H1 (cell line): ENCODE measurements around the gene SCMH1. TPM values are rescaled to one million over a fixed set of nuclear protein-coding genes. Genes with fewer than 3 reads are reported as not detected.

Experiments used
- CTCF ChIA-PET: fragments of 300-600 bp; sonication (Branson Sonifier 250); formaldehyde crosslinking; loops from one replicate; lab custom pipeline; 2021; ENCODE audit not compliant: partially characterized antibody; lab: Charles Lee
- POLR2A ChIA-PET: fragments of 300-600 bp; sonication (Branson Sonifier 250); formaldehyde crosslinking; loops from one replicate; lab custom pipeline; 2021; ENCODE audit warnings: inconsistent platforms; ENCODE audit not compliant: partially characterized antibody; lab: Charles Lee
- DNase-seq, 2 experiments: peaks; one replicate each; pipeline versions ENCODE4 v3.0.0 to v3.0.0-alpha.2; 2010 to 2022; ENCODE audit warnings: low spot score in 2 of 2, low read depth in 1 of 2, mixed read lengths in 1 of 2
- FAIRE-seq: peaks from 2 replicates; lab custom pipeline; 2011; peaks lifted over from hg19 to GRCh38; lab: Jason Lieb, UNC
- H2AFZ ChIP-seq: 2 replicates; pipeline ENCODE4 v1.8.1; 2012; ENCODE audit warnings: low read length, inconsistent platforms
- H2AK5ac ChIP-seq: 2 replicates; pipeline ENCODE4 v1.6.1; 2013; ENCODE audit warnings: low read depth, low read length
- H2BK120ac ChIP-seq: replicated peaks from 2 replicates; pipeline ENCODE3; 2013; ENCODE audit warnings: low read depth, low read length, inconsistent platforms
- H2BK12ac ChIP-seq: 2 replicates; pipeline ENCODE4 v1.6.1; 2013; ENCODE audit warnings: low read depth, low read length
- H2BK15ac ChIP-seq: 2 replicates; pipeline ENCODE4 v1.6.1; 2013; ENCODE audit warnings: low read length
- H2BK20ac ChIP-seq: 2 replicates; pipeline ENCODE4 v1.6.1; 2013; ENCODE audit warnings: low read length
- H2BK5ac ChIP-seq: 2 replicates; pipeline ENCODE4 v1.6.1; 2013; ENCODE audit warnings: low read depth, low read length
- H3K14ac ChIP-seq: 2 replicates; pipeline ENCODE4 v1.6.1; 2013; ENCODE audit warnings: inconsistent platforms; ENCODE audit not compliant: insufficient read length
- H3K18ac ChIP-seq: 2 replicates; pipeline ENCODE4 v1.6.1; 2013; ENCODE audit warnings: low read length; ENCODE audit errors: extremely low read depth
- H3K23ac ChIP-seq: 2 replicates; pipeline ENCODE4 v1.6.1; 2013; ENCODE audit warnings: inconsistent platforms; ENCODE audit not compliant: insufficient read length
- H3K23me2 ChIP-seq: 2 replicates; pipeline ENCODE4 v1.6.1; 2013; ENCODE audit warnings: low read depth, low read length
- H3K27ac ChIP-seq: 2 replicates; pipeline ENCODE4 v1.6.1; 2011; ENCODE audit warnings: low read depth, low read length, inconsistent platforms
- H3K27me3 ChIP-seq, 4 experiments: replicated peaks in 1 of 4; 1 replicate in 1 of 4; 2 replicates in 3 of 4; pipeline versions ENCODE4 v1.6.1 to v1.8.1; 2011 to 2013; ENCODE audit warnings: low read length in 3 of 4, mild to moderate bottlenecking in 3 of 4, inconsistent platforms in 2 of 4, mixed read lengths in 2 of 4, moderate library complexity in 1 of 4; ENCODE audit not compliant: control insufficient read depth in 3 of 4, insufficient read depth in 3 of 4; ENCODE audit errors: extremely low read depth in 1 of 4
- H3K36me3 ChIP-seq, 4 experiments: 2 replicates each; pipeline versions ENCODE4 v1.6.1 to v1.8.1; 2011 to 2013; ENCODE audit warnings: mild to moderate bottlenecking in 4 of 4, low read length in 3 of 4, moderate library complexity in 2 of 4, control low read depth in 1 of 4, inconsistent platforms in 1 of 4; ENCODE audit not compliant: insufficient read depth in 4 of 4, control insufficient read depth in 2 of 4
- H3K4ac ChIP-seq: replicated peaks from 2 replicates; pipeline ENCODE3; 2013; ENCODE audit warnings: low read length, low read depth, mixed read lengths, inconsistent platforms; ENCODE audit not compliant: insufficient read length
- H3K4me1 ChIP-seq, 4 experiments: replicated peaks in 1 of 4; 1 replicate in 1 of 4; 2 replicates in 3 of 4; pipeline versions ENCODE4 v1.6.1 to v1.8.1; 2011 to 2013; ENCODE audit warnings: low read length in 3 of 4, inconsistent platforms in 2 of 4, mixed read lengths in 1 of 4; ENCODE audit not compliant: insufficient read depth in 4 of 4, control insufficient read depth in 3 of 4
- H3K4me2 ChIP-seq, 2 experiments: 2 replicates each; pipeline versions ENCODE4 v1.6.1 to v1.8.1; 2011 to 2013; ENCODE audit warnings: low read depth in 2 of 2, low read length in 2 of 2, control low read depth in 1 of 2, inconsistent platforms in 1 of 2, mild to moderate bottlenecking in 1 of 2; ENCODE audit not compliant: insufficient read depth in 1 of 2
- H3K4me3 ChIP-seq, 4 experiments: fragments of 200-600, 300-600 bp in 1 of 4; sonication (generic), shearing (Covaris generic), sonication (Bioruptor Twin) in 1 of 4; 2 replicates each; pipeline versions ENCODE4 v1.5.1 to v1.8.1; 2011 to 2016; ENCODE audit warnings: low read length in 4 of 4, low read depth in 3 of 4, control low read depth in 2 of 4, inconsistent platforms in 2 of 4, mild to moderate bottlenecking in 2 of 4, mixed read lengths in 1 of 4, moderate library complexity in 1 of 4; ENCODE audit not compliant: insufficient read depth in 2 of 4; ENCODE audit errors: extremely low read depth in 1 of 4
- H3K56ac ChIP-seq: replicated peaks from 2 replicates; pipeline ENCODE3; 2013; ENCODE audit warnings: low read depth, mild to moderate bottlenecking, mixed read lengths, low read length, inconsistent platforms; ENCODE audit not compliant: insufficient read length
- H3K79me1 ChIP-seq: 2 replicates; pipeline ENCODE4 v1.6.1; 2013; ENCODE audit warnings: low read depth, low read length, control low read depth
- H3K79me2 ChIP-seq, 2 experiments: 2 replicates each; pipeline versions ENCODE4 v1.6.1 to v1.8.1; 2012 to 2013; ENCODE audit warnings: low read length in 2 of 2, mild to moderate bottlenecking in 2 of 2, inconsistent platforms in 1 of 2; ENCODE audit not compliant: insufficient read depth in 2 of 2, control insufficient read depth in 1 of 2
- H3K9ac ChIP-seq, 4 experiments: replicated peaks in 1 of 4; 1 replicate in 1 of 4; 2 replicates in 3 of 4; pipeline versions ENCODE4 v1.6.1 to v1.8.1; 2011 to 2013; ENCODE audit warnings: low read depth in 3 of 4, low read length in 3 of 4, control low read depth in 2 of 4, mild to moderate bottlenecking in 2 of 4, moderate library complexity in 2 of 4, inconsistent platforms in 1 of 4; ENCODE audit errors: extremely low read depth in 1 of 4
- H3K9me3 ChIP-seq, 2 experiments: 2 replicates each; pipeline versions ENCODE4 v1.6.1 to v1.8.1; 2012 to 2013; ENCODE audit warnings: mild to moderate bottlenecking in 2 of 2, moderate library complexity in 2 of 2, control low read depth in 1 of 2, inconsistent platforms in 1 of 2, low read depth in 1 of 2, low read length in 1 of 2, mixed read lengths in 1 of 2; ENCODE audit not compliant: insufficient read depth in 2 of 2
- H4K20me1 ChIP-seq, 2 experiments: replicated peaks in 1 of 2; 2 replicates each; pipeline versions ENCODE3 to v1.8.1; 2011 to 2013; ENCODE audit warnings: inconsistent platforms in 2 of 2, low read length in 2 of 2, mild to moderate bottlenecking in 1 of 2; ENCODE audit not compliant: insufficient read depth in 2 of 2, control insufficient read depth in 1 of 2
- H4K5ac ChIP-seq: 2 replicates; pipeline ENCODE4 v1.6.1; 2013; ENCODE audit warnings: low read length, low read depth, mixed read lengths, inconsistent platforms; ENCODE audit not compliant: insufficient read length
- H4K8ac ChIP-seq: 2 replicates; pipeline ENCODE4 v1.8.0; 2013; ENCODE audit warnings: mild to moderate bottlenecking, moderate library complexity, low read length, inconsistent platforms; ENCODE audit not compliant: insufficient read depth; ENCODE audit errors: extremely low read depth
- H4K91ac ChIP-seq: replicated peaks from 2 replicates; pipeline ENCODE3; 2013; ENCODE audit warnings: low read length, mixed read lengths, inconsistent platforms; ENCODE audit not compliant: insufficient read length
- EGR1 ChIP-seq: IDR thresholded peaks from 2 replicates; pipeline ENCODE4 v1.6.1; 2011; ENCODE audit warnings: low read depth, low read length, borderline replicate concordance
- GTF2F1 ChIP-seq: IDR thresholded peaks from 2 replicates; pipeline ENCODE4 v1.6.1; 2012; ENCODE audit warnings: low read depth, low read length, improper control_type of control experiment, borderline replicate concordance
- MAFK ChIP-seq: IDR thresholded peaks from 2 replicates; pipeline ENCODE4 v1.6.1; 2012; ENCODE audit warnings: low read depth, mild to moderate bottlenecking, improper control_type of control experiment, low read length
- NANOG ChIP-seq: IDR thresholded peaks from 2 replicates; pipeline ENCODE4 v1.6.1; 2011; ENCODE audit warnings: low read length, low read depth, mild to moderate bottlenecking, inconsistent platforms; ENCODE audit not compliant: insufficient read depth, poor library complexity, severe bottlenecking
- SIN3A ChIP-seq, 2 experiments: IDR thresholded peaks in 1 of 2; conservative IDR thresholded peaks in 1 of 2; 2 replicates each; pipeline ENCODE4 v1.6.1; 2011 to 2012; ENCODE audit warnings: low read length in 2 of 2, improper control_type of control experiment in 1 of 2, low read depth in 1 of 2, mild to moderate bottlenecking in 1 of 2
- SRF ChIP-seq: IDR thresholded peaks from 2 replicates; pipeline ENCODE4 v1.6.1; 2011; ENCODE audit warnings: mild to moderate bottlenecking, low read depth, low read length, moderate library complexity
- TEAD4 ChIP-seq: IDR thresholded peaks from 2 replicates; pipeline ENCODE4 v1.6.1; 2012; ENCODE audit warnings: low read depth, low read length, inconsistent platforms, mixed read lengths
- YY1 ChIP-seq: IDR thresholded peaks from 2 replicates; pipeline ENCODE4 v1.6.1; 2011; ENCODE audit warnings: low read depth, mild to moderate bottlenecking, low read length
- WGBS, 2 experiments: shearing (Covaris generic) in 1 of 2; methylation state at CpG; one replicate each; pipeline versions ENCODE4 v1.1.6 to v1.1.7; 2013 to 2015; ENCODE audit warnings: low lambda C conversion rate in 2 of 2, mixed read lengths in 2 of 2, inconsistent platforms in 1 of 2, low coverage in 1 of 2, missing lambda C conversion rate in 1 of 2; ENCODE audit not compliant: insufficient replicate concordance in 2 of 2, insufficient coverage in 1 of 2, insufficient read length in 1 of 2; ENCODE audit errors: extremely low coverage in 1 of 2, missing lambda C conversion rate in 1 of 2; 5-methylcytosine and 5-hydroxymethylcytosine counted together
- polyA plus RNA-seq, 7 experiments: library from polyadenylated mRNA; depleted of rRNA in 3 of 7; stranded (reverse) in 5 of 7; unstranded in 2 of 7; fragments of >200 nt in 5 of 7; fragments of 200-250 nt in 2 of 7; gene quantifications; 1 replicate in 5 of 7; 2 replicates in 1 of 7; 4 replicates in 1 of 7; pipeline versions ENCODE4 v1.2.1 to v1.2.3, GENCODE V29; 2011 to 2013; ENCODE audit warnings: missing spikeins in 2 of 7, mixed read lengths in 2 of 7
- total RNA-seq: library from RNA; stranded (reverse); fragmentation: NEBNext Ultra II Directional; extraction: Animal tissue kit (Norgen Biotek cat#: 25700); gene quantifications from 2 replicates; pipeline ENCODE4 v1.2.1, GENCODE V29; 2021
- TF ChIP-seq, protein P1 (sequence below), 3 experiments: IDR thresholded peaks; 1 replicate in 2 of 3; 2 replicates in 1 of 3; pipeline versions ENCODE4 v1.5.1 to v1.6.1; 2011; ENCODE audit warnings: low read length in 3 of 3, mild to moderate bottlenecking in 3 of 3, inconsistent platforms in 2 of 3, low read depth in 1 of 3, moderate library complexity in 1 of 3; ENCODE audit not compliant: insufficient read depth in 1 of 3; ENCODE audit errors: control extremely low read depth in 1 of 3

The SCMH1 gene
- total and polyA plus RNA-seq, 2 of the 8 experiments (the other 6 are each of a cell fraction or from before 2014, with no cell fraction given): 16.6 to 30.7 TPM

DNA sequence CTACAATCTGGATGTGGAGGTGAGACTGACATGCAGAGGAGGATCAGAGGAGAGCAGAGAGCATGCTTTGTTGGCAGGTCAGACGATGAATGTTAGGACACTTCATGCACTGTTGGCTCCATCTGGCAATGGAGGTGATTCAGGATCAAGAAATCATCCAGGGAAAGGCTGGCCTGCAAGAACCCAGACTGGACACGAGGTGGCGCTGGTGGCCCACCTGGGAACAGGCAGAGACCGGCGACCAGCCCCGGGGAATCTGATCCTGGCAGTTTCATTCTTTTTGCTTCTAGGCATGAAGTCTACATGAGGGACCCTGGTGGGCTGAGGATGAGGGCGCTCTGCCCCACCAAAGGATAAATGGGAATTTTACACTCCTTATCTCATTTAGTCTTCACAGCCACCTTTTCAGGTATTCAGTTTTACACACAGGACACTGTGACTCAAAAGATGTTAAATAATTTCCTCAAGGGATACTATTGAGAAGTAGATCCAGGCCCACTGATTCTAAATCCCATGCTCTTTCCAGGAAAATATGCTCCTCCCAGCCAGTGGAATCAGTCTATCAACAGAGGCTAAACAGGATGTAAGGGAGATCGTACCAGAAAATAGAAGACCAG lies 26.2 kb upstream of the SCMH1 start:
- DNase-seq (peak; percentile 41 to 92), FAIRE-seq (peak; percentile 94)
- no peak overlapping the region for H4K5ac ChIP-seq
- H3K27ac ChIP-seq: no peak overlapping the region
- no peak overlapping the region for H4K91ac ChIP-seq
- peak overlapping the region; percentile 60; the same call in 1 of the 2 replicates for H3K18ac ChIP-seq
- no peak overlapping the region for H3K9ac ChIP-seq
- no peak overlapping the region for H3K14ac ChIP-seq
- H3K27me3 ChIP-seq: no peaks in the 10 kb centered on the region
- H2BK5ac ChIP-seq: no peak overlapping the region
- no peak overlapping the region for H2BK120ac ChIP-seq
- CTCF ChIA-PET: interaction anchor here (0.9 to 5.8 kb wide), 13 partner anchors 9 to 217 kb away, joined by 3 to 44 read pairs (median 9); partner anchors contain the start of gene EDN2
- 19% methylated on average over 8 of the region's 8 CpGs; no CpG with 5 or more reads in 1 of the 2 experiments for WGBS, 2 experiments
- H3K4me3 ChIP-seq: no peak overlapping the region
- no peak overlapping the region for H3K23ac ChIP-seq
- H3K79me1 ChIP-seq: no peaks in the 10 kb centered on the region
- H3K79me2 ChIP-seq: no peaks in the 10 kb centered on the region
- no peak overlapping the region for H3K4ac ChIP-seq
- no peak overlapping the region for H3K4me2 ChIP-seq
- H4K20me1 ChIP-seq: no peaks in the 10 kb centered on the region
- H2AK5ac ChIP-seq: no peak overlapping the region; the same call in 1 of the 2 replicates
- H2BK15ac ChIP-seq: no peak overlapping the region
- POLR2A ChIA-PET: no interaction called here
- no peak overlapping the region for H2BK20ac ChIP-seq
- no peaks in the 10 kb centered on the region; a peak in 1 of 7 replicates for H3K4me1 ChIP-seq
- no peak overlapping the region for H3K56ac ChIP-seq
- H2BK12ac ChIP-seq: no peak overlapping the region
- H3K36me3 ChIP-seq: no peaks in the 10 kb centered on the region
- H3K23me2 ChIP-seq: no peaks in the 10 kb centered on the region
- no peak overlapping the region for H2AFZ ChIP-seq
- no peaks in the 10 kb centered on the region for H3K9me3 ChIP-seq
- no peak overlapping the region for H4K8ac ChIP-seq
- TF ChIP-seq YY1: peak; percentile 39; the same call in 1 of the 2 replicates
- 0 out of 4 replicates have a peak, but pooled peaks of 1 of the 2 experiments have one; percentile 18 for TF ChIP-seq SIN3A (conservative IDR thresholded peaks at IDR 0.05 in 1 of 2, IDR thresholded peaks at IDR 0.05 in 1 of 2; ENCODE audit: low read depth in 1 of 2, low read length in 2 of 2)
- TF ChIP-seq EGR1: no peak
- TF ChIP-seq MAFK: no peak
- TF ChIP-seq, protein P1, sequence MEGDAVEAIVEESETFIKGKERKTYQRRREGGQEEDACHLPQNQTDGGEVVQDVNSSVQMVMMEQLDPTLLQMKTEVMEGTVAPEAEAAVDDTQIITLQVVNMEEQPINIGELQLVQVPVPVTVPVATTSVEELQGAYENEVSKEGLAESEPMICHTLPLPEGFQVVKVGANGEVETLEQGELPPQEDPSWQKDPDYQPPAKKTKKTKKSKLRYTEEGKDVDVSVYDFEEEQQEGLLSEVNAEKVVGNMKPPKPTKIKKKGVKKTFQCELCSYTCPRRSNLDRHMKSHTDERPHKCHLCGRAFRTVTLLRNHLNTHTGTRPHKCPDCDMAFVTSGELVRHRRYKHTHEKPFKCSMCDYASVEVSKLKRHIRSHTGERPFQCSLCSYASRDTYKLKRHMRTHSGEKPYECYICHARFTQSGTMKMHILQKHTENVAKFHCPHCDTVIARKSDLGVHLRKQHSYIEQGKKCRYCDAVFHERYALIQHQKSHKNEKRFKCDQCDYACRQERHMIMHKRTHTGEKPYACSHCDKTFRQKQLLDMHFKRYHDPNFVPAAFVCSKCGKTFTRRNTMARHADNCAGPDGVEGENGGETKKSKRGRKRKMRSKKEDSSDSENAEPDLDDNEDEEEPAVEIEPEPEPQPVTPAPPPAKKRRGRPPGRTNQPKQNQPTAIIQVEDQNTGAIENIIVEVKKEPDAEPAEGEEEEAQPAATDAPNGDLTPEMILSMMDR (IDR thresholded peaks at IDR 0.05; ENCODE audit: control extremely low read depth in 1 of 3, insufficient read depth in 1 of 3, low read depth in 1 of 3, low read length in 3 of 3): peak; percentile 96 to 99 (median 96)
- no peak for TF ChIP-seq GTF2F1
- TF ChIP-seq NANOG: no peak
- TF ChIP-seq TEAD4: no peak
- TF ChIP-seq SRF: no peak
